Glutamatergic neuron (in vitro differentiated cells): ENCODE results near the gene ZCCHC24. TPM values are rescaled to one million over a fixed set of nuclear protein-coding genes. Genes with fewer than 3 reads are reported as not detected.

ENCODE experiments used
- DNase-seq: peaks from one replicate; pipeline ENCODE4 v3.0.0; 2022
- H3K27ac Mint-ChIP-seq: one replicate; pipeline ENCODE4 v1.8.0; 2020; ENCODE audit warnings: mild to moderate bottlenecking, mixed read lengths, inconsistent platforms; ENCODE audit not compliant: unreplicated experiment
- H3K27me3 Mint-ChIP-seq: one replicate; pipeline ENCODE4 v1.8.0; 2020; ENCODE audit warnings: mild to moderate bottlenecking, moderate library complexity, mixed read lengths, inconsistent platforms; ENCODE audit not compliant: unreplicated experiment
- H3K36me3 Mint-ChIP-seq: one replicate; pipeline ENCODE4 v1.8.0; 2020; ENCODE audit warnings: mild to moderate bottlenecking, mixed read lengths, inconsistent platforms; ENCODE audit not compliant: unreplicated experiment
- H3K4me1 Mint-ChIP-seq: one replicate; pipeline ENCODE4 v1.8.0; 2020; ENCODE audit warnings: mild to moderate bottlenecking, low read depth, mixed read lengths, inconsistent platforms; ENCODE audit not compliant: unreplicated experiment
- H3K4me3 Mint-ChIP-seq: one replicate; pipeline ENCODE4 v1.8.0; 2020; ENCODE audit warnings: mild to moderate bottlenecking, mixed read lengths, inconsistent platforms; ENCODE audit not compliant: unreplicated experiment
- H3K9me3 Mint-ChIP-seq: one replicate; pipeline ENCODE4 v1.8.0; 2020; ENCODE audit warnings: mild to moderate bottlenecking, moderate library complexity, mixed read lengths, inconsistent platforms; ENCODE audit not compliant: unreplicated experiment
- total RNA-seq: library from RNA; stranded (reverse); fragmentation: NEBNext Ultra II Directional; extraction: Animal tissue kit (Norgen Biotek cat#: 25700); gene quantifications from one replicate; pipeline ENCODE4 v1.2.1, GENCODE V29; 2021; ENCODE audit not compliant: unreplicated experiment
- TF ChIP-seq, protein P1 (sequence below): fragments of 200-600 bp; sonication (generic); IDR thresholded peaks from one replicate; pipeline ENCODE4 v1.5.0; 2021; ENCODE audit not compliant: partially characterized antibody, unreplicated experiment

The ZCCHC24 gene
- total RNA-seq, 1 donor from 2014 or later = 3.0 TPM

DNA sequence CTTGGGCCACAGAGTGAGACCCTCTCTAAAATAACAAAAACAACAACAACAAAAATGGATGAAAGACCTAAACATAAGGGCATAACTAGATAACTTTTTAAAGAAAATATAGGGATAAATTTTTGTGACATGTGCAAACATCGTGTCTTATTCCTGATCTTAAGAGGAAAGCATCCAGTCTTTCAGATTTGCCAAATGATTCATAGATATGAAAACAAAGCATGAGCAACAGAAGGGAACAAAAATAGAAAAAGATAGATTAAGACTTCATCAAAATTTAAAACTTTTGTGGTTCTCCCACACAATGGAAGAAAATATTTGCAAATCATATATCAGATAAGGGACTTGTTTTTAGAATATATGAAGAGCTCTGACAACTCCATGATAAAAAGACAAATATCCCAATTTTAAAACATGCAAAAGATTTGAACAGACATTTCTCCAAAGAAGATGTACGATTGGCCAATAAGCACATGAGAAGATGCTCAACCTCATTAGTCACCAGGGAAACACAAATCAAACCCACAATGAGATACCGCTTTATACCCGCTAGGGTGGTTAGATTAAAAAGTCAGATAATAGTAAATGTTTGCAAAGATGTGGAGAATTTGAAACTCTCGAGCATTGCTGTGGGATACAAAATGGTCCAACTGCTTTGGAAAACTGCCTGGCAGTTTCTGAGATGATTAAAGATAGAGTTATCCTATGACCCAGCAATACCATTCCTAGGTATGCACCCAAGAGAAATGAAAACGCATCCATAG, 77.8 kb downstream of the ZCCHC24 start:
- no peak overlapping the region for H3K4me3 Mint-ChIP-seq
- peaks cover 3% of the 10 kb centered on the region for H3K27me3 Mint-ChIP-seq
- no peak overlapping the region for H3K27ac Mint-ChIP-seq
- H3K36me3 Mint-ChIP-seq = no peaks in the 10 kb centered on the region
- no peak for DNase-seq
- no peaks in the 10 kb centered on the region for H3K4me1 Mint-ChIP-seq
- TF ChIP-seq, protein P1, sequence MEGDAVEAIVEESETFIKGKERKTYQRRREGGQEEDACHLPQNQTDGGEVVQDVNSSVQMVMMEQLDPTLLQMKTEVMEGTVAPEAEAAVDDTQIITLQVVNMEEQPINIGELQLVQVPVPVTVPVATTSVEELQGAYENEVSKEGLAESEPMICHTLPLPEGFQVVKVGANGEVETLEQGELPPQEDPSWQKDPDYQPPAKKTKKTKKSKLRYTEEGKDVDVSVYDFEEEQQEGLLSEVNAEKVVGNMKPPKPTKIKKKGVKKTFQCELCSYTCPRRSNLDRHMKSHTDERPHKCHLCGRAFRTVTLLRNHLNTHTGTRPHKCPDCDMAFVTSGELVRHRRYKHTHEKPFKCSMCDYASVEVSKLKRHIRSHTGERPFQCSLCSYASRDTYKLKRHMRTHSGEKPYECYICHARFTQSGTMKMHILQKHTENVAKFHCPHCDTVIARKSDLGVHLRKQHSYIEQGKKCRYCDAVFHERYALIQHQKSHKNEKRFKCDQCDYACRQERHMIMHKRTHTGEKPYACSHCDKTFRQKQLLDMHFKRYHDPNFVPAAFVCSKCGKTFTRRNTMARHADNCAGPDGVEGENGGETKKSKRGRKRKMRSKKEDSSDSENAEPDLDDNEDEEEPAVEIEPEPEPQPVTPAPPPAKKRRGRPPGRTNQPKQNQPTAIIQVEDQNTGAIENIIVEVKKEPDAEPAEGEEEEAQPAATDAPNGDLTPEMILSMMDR = no peak
- no peaks in the 10 kb centered on the region for H3K9me3 Mint-ChIP-seq

GRCh38 chr10:79361726-79362397, 83.6 kb downstream of the ZCCHC24 start:
- Mint-ChIP-seq H3K4me3 (no peak overlapping the region), H3K36me3 (no peaks in the 10 kb centered on the region), H3K9me3 (no peaks in the 10 kb centered on the region)

DNA sequence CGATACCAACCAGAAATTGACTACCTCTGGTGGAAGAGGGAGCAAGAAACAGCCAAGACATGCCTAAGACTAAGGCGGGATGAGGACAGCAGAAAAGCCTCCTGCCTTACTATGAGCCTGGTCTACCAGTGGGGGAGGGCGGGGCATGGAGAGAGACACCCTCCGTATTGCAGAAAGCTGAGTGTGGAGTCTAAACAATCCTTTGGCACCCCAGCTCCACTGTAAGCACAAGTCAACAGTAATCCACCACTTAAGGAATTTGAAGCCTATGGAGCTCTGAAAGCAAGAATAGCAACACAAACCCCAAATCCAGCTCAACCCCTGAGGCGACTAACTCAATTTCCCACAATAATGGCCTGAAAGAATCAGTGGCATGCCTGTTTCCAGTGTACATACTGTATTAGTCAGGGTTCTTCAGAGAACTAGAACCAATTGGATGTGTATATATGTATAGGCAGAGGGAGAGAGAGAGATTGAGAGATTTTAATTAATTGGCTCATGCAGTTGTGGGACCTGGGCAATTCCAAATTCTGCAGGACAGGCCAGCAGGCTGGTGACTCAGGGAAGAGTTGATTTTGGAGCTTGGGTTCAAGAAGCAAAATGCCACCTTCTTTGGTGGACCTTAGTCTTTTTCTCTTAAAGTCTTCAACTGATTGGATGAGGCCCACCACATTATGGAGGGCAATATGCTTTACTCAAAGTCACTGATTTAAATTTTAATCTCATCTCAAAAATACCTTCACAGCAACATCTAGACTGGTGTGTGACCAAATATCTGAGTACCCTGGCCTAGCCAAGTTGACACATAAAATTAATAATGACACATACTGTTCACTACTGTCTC, 84.7 kb downstream of the ZCCHC24 start:
- TF ChIP-seq, protein P1 = no peak
- Mint-ChIP-seq H3K4me1 (no peaks in the 10 kb centered on the region), H3K4me3 (no peak overlapping the region), H3K9me3 (no peaks in the 10 kb centered on the region), H3K27me3 (peaks cover 1% of the 10 kb centered on the region), H3K36me3 (peaks cover under 1% of the 10 kb centered on the region), H3K27ac (no peak overlapping the region)
- no peak for DNase-seq

More at GRCh38 chr10:79361726-79362397, 83.6 kb downstream of the ZCCHC24 start:
- H3K27ac Mint-ChIP-seq = no peak overlapping the region
- TF ChIP-seq, protein P1 = no peak
- H3K4me1 Mint-ChIP-seq = no peaks in the 10 kb centered on the region
- peaks cover 2% of the 10 kb centered on the region for H3K27me3 Mint-ChIP-seq
- no peak for DNase-seq

DNA sequence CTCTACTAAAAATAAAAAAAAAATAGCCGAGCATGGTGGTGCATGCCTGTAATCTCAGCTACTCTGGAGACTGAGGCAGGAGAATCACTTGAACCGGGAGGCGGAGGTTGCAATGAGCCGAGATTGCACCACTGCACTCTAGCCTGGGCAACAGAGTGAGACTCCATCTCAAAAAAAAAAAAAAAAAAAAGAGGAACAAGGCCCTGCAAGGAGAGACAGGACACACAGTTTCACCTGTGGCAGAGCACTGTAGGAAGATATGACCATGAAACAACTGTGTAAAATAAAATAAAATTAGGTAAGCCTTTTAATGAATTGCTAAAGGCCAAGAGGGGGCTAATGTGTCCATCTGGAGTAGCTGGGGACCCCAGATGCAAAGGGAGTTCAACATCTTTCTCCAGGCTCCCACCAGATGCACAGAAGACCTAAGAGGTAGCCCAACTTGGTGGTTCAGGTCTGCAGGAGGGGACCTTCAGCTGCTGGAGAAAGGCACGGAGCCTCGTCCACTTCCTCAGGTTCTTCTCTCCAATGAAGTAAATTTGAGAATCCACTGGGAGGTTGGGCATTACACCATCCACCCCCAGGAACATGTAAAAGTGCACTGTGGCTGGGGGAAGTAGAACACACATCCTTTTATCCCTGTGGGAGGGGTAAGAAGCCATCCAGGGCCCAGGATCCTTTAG, 85.5 kb downstream of the ZCCHC24 start:
- TF ChIP-seq, protein P1 = no peak
- Mint-ChIP-seq H3K27me3 (peaks cover 5% of the 10 kb centered on the region), H3K4me1 (no peaks in the 10 kb centered on the region), H3K9me3 (no peaks in the 10 kb centered on the region), H3K36me3 (peaks cover 6% of the 10 kb centered on the region), H3K27ac (no peak overlapping the region), H3K4me3 (no peak overlapping the region)
- no peak for DNase-seq
